Pancreas (tissue), 10 donors: ENCODE data around the gene TEKT3. TPM values are rescaled to one million over a fixed set of nuclear protein-coding genes. Genes with fewer than 3 reads are reported as not detected.

Experiments used
- ATAC-seq, 4 donors: fragments of 200-7000 bp; cut with Tn5 transposase; one replicate each; pipeline versions ENCODE4 v1.8.0 to v1.9.1; 2020; ENCODE audit warnings: mild to moderate bottlenecking in 4 of 4, moderate library complexity in 4 of 4
- DNase-seq, 6 donors: peaks; one replicate each; pipeline ENCODE4 v3.0.0-alpha.2; 2020
- FAIRE-seq: peaks from 2 replicates; lab custom pipeline; 2012; peaks lifted over from hg19 to GRCh38; lab: Jason Lieb, UNC
- H3K27ac ChIP-seq, 4 donors: fragments of 200-600 bp; sonication (generic); 1 replicate in 3 of 4; 2 replicates in 1 of 4; pipeline versions ENCODE4 v1.5.0 to v1.8.0; 2020
- H3K27me3 ChIP-seq, 4 donors: fragments of 200-600 bp; one replicate each; pipeline ENCODE4 v1.8.0; 2021
- H3K36me3 ChIP-seq, 3 donors: fragments of 200-600 bp; sonication (generic) in 1 of 3; one replicate each; pipeline versions ENCODE4 v1.5.0 to v1.8.0; 2020 to 2021
- H3K4me1 ChIP-seq, 3 donors: fragments of 200-600 bp; one replicate each; pipeline ENCODE4 v1.8.0; 2021
- H3K4me3 ChIP-seq, 4 donors: fragments of 200-600 bp; sonication (generic) in 2 of 4; one replicate each; pipeline versions ENCODE4 v1.5.0 to v1.8.0; 2020 to 2021
- H3K9me3 ChIP-seq, 4 donors: fragments of 200-600 bp; one replicate each; pipeline ENCODE4 v1.8.0; 2021
- CTCF ChIP-seq, 4 donors: fragments of 200-600 bp; sonication (generic) in 3 of 4; IDR thresholded peaks; one replicate each; pipeline versions ENCODE4 v1.5.0 to v1.8.0; 2021; ENCODE audit warnings: antibody characterized with exemption in 4 of 4
- WGBS, 2 donors: extraction: QIAGEN DNeasy Blood & Tissue Kit; methylation state at CpG; one replicate each; pipeline ENCODE4 v1.1.7; 2013; 5-methylcytosine and 5-hydroxymethylcytosine counted together
- intact Hi-C, 3 donors: fragments of 100-400 bp; cut with DNase I; formaldehyde crosslinking; loops; one replicate each; pipeline versions ENCODE4 v1.11.1 to v1.14.2; 2022
- polyA plus RNA-seq, 2 donors: library from polyadenylated mRNA; stranded (reverse); fragments of 200-250 nt; gene quantifications; one replicate each; pipeline ENCODE4 v1.2.3, GENCODE V29; 2013
- total RNA-seq, 6 donors: library from RNA; stranded (reverse); fragmentation: NEBNext Ultra II Directional in 4 of 6; extraction: Animal tissue kit (Norgen Biotek cat#: 25700) in 4 of 6; gene quantifications; one replicate each; pipeline versions ENCODE4 v1.2.1 to v1.2.4, GENCODE V29; 2021 to 2023
- donor health status: healthy with polysubstance abuse.
- donor health status: DM: no; HTN: no; CAD: no; lungs with moderate emphysema.
- donor health status: DM: no; HTN: no; CAD: no.
- donor health status: control.
- donor health status: control.
- donor health status: Bipolar disorder and iron deficiency.
- donor health status: DM: yes; HTN: yes; CAD: no.
- donor health status: DM: no; HTN: no; CAD: no.
- donor health status: DM: no; HTN: no; CAD: no.
- donor health status: DM: yes; HTN: yes; CAD: no.

TEKT3 gene
- total and polyA plus RNA-seq, 8 donors = 0.23 to 2.7 (median 0.43) TPM; not detected in 3

GRCh38 chr17:15284537-15284936, 56.9 kb downstream of the TEKT3 start:
- FAIRE-seq (no peak), ATAC-seq (no peak), DNase-seq (no peak)
- H3K9me3 ChIP-seq = no peaks in the 10 kb centered on the region
- no peak overlapping the region for H3K27ac ChIP-seq
- no peaks in the 10 kb centered on the region for H3K27me3 ChIP-seq
- H3K4me3 ChIP-seq = no peak overlapping the region
- 22 to 24% methylated on average over 2 of the region's 2 CpGs for WGBS, 2 donors
- no peak for TF ChIP-seq CTCF (IDR thresholded peaks at IDR 0.05)
- no peaks in the 10 kb centered on the region for H3K4me1 ChIP-seq
- intact Hi-C loops = no loop called here
- no peaks in the 10 kb centered on the region for H3K36me3 ChIP-seq

GRCh38 chr17:15284107-15284506, 57.3 kb downstream of the TEKT3 start:
- H3K27me3 ChIP-seq = no peaks in the 10 kb centered on the region
- no peaks in the 10 kb centered on the region for H3K9me3 ChIP-seq
- FAIRE-seq (no peak), DNase-seq (no peak), ATAC-seq (no peak)
- no peaks in the 10 kb centered on the region for H3K4me1 ChIP-seq
- H3K36me3 ChIP-seq = no peaks in the 10 kb centered on the region
- no peak overlapping the region for H3K4me3 ChIP-seq
- TF ChIP-seq CTCF (IDR thresholded peaks at IDR 0.05) = no peak
- intact Hi-C loops = no loop called here
- no peak overlapping the region for H3K27ac ChIP-seq
- WGBS, 2 donors = 63 to 74% methylated on average over 6 of the region's 6 CpGs

- H3K9me3 ChIP-seq = no peaks in the 10 kb centered on the region
- FAIRE-seq (no peak), DNase-seq (no peak), ATAC-seq (no peak)
- intact Hi-C loops = no loop called here
- H3K4me1 ChIP-seq = no peaks in the 10 kb centered on the region
- no peak for TF ChIP-seq CTCF (IDR thresholded peaks at IDR 0.05)
- WGBS, 2 donors = 91 to 97% methylated on average over 3 of the region's 3 CpGs
- H3K4me3 ChIP-seq = no peak overlapping the region
- no peaks in the 10 kb centered on the region for H3K27me3 ChIP-seq
- no peak overlapping the region for H3K27ac ChIP-seq
- H3K36me3 ChIP-seq = no peaks in the 10 kb centered on the region
Observed at GRCh38 chr17:15281909-15282308, 59.5 kb downstream of the TEKT3 start.

GRCh38 chr17:15278924-15279477, 62.4 kb downstream of the TEKT3 start:
- WGBS, 2 donors = 25 to 27% methylated on average over 2 of the region's 2 CpGs
- Histone ChIP-seq H3K27me3 (no peaks in the 10 kb centered on the region), H3K9me3 (no peaks in the 10 kb centered on the region), H3K27ac (no peak overlapping the region), H3K36me3 (no peaks in the 10 kb centered on the region), H3K4me1 (no peaks in the 10 kb centered on the region), H3K4me3 (no peak overlapping the region)
- DNase-seq = no peak
- ATAC-seq = no peak
- intact Hi-C loops = no loop called here
- no peak for TF ChIP-seq CTCF (IDR thresholded peaks at IDR 0.05)
- FAIRE-seq = no peak

GRCh38 chr17:15278380-15278779, 63.0 kb downstream of the TEKT3 start:
- Histone ChIP-seq H3K36me3 (no peaks in the 10 kb centered on the region), H3K4me1 (no peaks in the 10 kb centered on the region), H3K27ac (no peak overlapping the region), H3K9me3 (no peaks in the 10 kb centered on the region), H3K27me3 (no peaks in the 10 kb centered on the region), H3K4me3 (no peak overlapping the region)
- no peak for DNase-seq
- intact Hi-C loops = no loop called here
- TF ChIP-seq CTCF (IDR thresholded peaks at IDR 0.05) = no peak
- ATAC-seq = no peak
- no peak for FAIRE-seq
- 36 to 37% methylated on average over 6 of the region's 6 CpGs for WGBS, 2 donors
